Measurements from ENCODE around the gene BRD2. TPM values are rescaled to one million over a fixed set of nuclear protein-coding genes. Genes with fewer than 3 reads are reported as not detected.

BRD2 gene
- total RNA-seq, 4 donors from 2014 or later: 62.5 to 108 (median 86.6) TPM

DNA sequence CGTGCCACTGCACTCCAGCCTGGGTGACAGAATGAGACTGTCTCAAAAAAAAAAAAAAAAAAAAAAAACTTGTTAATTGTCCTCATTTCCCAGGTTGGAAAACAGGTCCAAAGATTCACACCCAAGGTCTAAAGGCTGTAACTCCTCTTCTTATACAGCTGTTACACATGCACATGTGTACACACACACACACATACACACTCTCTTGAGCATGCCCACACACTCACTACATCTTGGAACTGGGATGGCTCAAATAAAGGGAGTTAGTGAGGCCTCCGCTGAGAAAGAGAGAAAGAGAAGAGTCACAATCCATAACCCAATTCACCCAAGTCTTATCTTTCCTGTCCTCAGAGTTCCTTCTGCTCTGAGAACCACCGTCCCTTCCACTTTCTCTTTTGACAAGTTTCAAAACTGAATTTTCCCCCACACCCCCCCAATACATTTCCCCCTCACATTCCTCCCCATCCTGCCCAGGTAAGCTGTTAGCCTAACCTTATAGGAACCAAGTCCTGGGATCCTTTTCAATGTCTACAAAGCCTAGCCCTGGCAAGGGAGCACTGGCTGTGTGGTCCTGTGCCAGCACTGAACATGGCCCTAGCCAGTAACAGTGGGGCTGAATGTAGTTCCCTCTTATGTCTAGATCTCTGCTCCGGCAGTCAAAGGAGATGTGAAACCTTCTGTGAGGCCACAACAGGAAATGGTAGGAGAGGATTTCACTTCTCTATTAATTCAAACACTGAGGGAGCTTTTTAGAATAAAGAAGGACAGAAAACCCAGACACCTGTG lies 24.3 kb upstream of the BRD2 start:
- peak overlapping the region in 1 of 4 donors; percentile 14 for H3K27ac ChIP-seq
- no peak for ATAC-seq
- H3K9me3 ChIP-seq: no peaks in the 10 kb centered on the region
- H3K27me3 ChIP-seq: no peaks in the 10 kb centered on the region
- peaks cover 0 to 13% of the 10 kb centered on the region in 2 donors for H3K4me1 ChIP-seq
- no peak for TF ChIP-seq POLR2A (IDR thresholded peaks at IDR 0.05)
- no peak for TF ChIP-seq CTCF (IDR thresholded peaks at IDR 0.05 in 4 of 5, conservative IDR thresholded peaks at IDR 0.05 in 1 of 5)
- intact Hi-C loops (cut with DNase I; ENCODE audit: low total_unique reads): no loop called here
- H3K36me3 ChIP-seq: no peaks in the 10 kb centered on the region
- in situ Hi-C loops (cut with MboI; ENCODE audit: low sequenced_read_pairs in 4 of 4): no loop called here
- no peak for DNase-seq
- H3K4me3 ChIP-seq: no peak overlapping the region

DNA sequence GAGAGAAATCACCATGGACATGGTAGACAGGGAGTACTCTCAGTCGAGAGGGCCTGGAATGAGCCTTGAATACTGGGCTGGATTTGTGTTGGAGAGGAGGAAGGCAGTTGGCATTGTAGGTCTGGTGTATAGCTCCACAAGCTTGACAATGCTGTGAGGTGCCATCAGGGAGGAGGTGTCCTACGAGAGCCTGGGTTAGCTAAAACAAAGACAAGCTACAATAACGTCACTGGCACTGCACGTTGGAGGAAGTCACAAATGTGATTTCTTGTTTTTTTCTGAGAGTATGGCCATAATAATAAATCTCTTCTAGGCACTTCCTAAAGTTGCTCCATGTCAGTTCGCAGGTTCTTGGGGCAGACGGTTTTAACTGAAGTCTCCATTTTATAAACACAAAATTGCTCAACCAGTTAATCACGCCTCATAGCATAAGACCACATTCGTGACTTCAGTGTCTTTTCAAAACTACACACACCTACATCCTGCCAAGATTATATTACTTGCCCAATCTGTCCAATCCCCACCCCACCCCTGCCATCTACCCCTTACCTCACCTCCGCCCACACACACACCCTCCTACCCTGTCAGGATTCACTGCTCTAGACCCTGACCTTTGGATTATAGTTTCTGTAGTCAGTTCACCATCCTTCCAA lies 23.2 kb upstream of the BRD2 start:
- intact Hi-C loops (cut with DNase I; ENCODE audit: low total_unique reads): no loop called here
- DNase-seq: no peak
- Histone ChIP-seq H3K4me3 (no peak overlapping the region), H3K36me3 (no peaks in the 10 kb centered on the region), H3K27ac (peak overlapping the region in 1 of 4 donors; percentile 2), H3K4me1 (peaks cover 0 to 13% of the 10 kb centered on the region in 2 donors), H3K27me3 (no peaks in the 10 kb centered on the region), H3K9me3 (no peaks in the 10 kb centered on the region)
- ATAC-seq: no peak
- TF ChIP-seq POLR2A (IDR thresholded peaks at IDR 0.05): peak in 1 of 2 donors; percentile 8
- no peak for TF ChIP-seq CTCF (IDR thresholded peaks at IDR 0.05 in 4 of 5, conservative IDR thresholded peaks at IDR 0.05 in 1 of 5)
- in situ Hi-C loops (cut with MboI; ENCODE audit: low sequenced_read_pairs in 4 of 4): no loop called here

- DNase-seq (no peak), ATAC-seq (no peak)
- TF ChIP-seq POLR2A (IDR thresholded peaks at IDR 0.05) (no peak), CTCF (IDR thresholded peaks at IDR 0.05 in 4 of 5, conservative IDR thresholded peaks at IDR 0.05 in 1 of 5) (no peak)
- H3K27ac ChIP-seq: no peak overlapping the region
- peaks cover 0 to 7% of the 10 kb centered on the region in 2 donors for H3K4me1 ChIP-seq
- intact Hi-C loops (cut with DNase I; ENCODE audit: low total_unique reads): no loop called here
- no peaks in the 10 kb centered on the region for H3K9me3 ChIP-seq
- in situ Hi-C loops (cut with MboI; ENCODE audit: low sequenced_read_pairs in 4 of 4): no loop called here
- H3K4me3 ChIP-seq: no peak overlapping the region
- no peaks in the 10 kb centered on the region for H3K27me3 ChIP-seq
- no peaks in the 10 kb centered on the region for H3K36me3 ChIP-seq
Observed at GRCh38 chr6:32945953-32946352, 22.4 kb upstream of the BRD2 start.

GRCh38 chr6:32946893-32947292 lies 21.5 kb upstream of the BRD2 start:
- ATAC-seq: no peak
- Histone ChIP-seq H3K27ac (no peak overlapping the region), H3K27me3 (no peaks in the 10 kb centered on the region), H3K9me3 (no peaks in the 10 kb centered on the region), H3K4me1 (no peaks in the 10 kb centered on the region), H3K4me3 (no peak overlapping the region), H3K36me3 (no peaks in the 10 kb centered on the region)
- intact Hi-C loops (cut with DNase I; ENCODE audit: low total_unique reads) (no loop called here), in situ Hi-C loops (cut with MboI; ENCODE audit: low sequenced_read_pairs in 4 of 4) (no loop called here)
- TF ChIP-seq POLR2A (IDR thresholded peaks at IDR 0.05) (no peak), CTCF (IDR thresholded peaks at IDR 0.05 in 4 of 5, conservative IDR thresholded peaks at IDR 0.05 in 1 of 5) (no peak)
- DNase-seq: no peak
